ENCODE measurements around the gene MOB2.
A peak's percentile ranks its signal among the peaks of the same experiment; 100 is the strongest.

MOB2 gene, protein sequence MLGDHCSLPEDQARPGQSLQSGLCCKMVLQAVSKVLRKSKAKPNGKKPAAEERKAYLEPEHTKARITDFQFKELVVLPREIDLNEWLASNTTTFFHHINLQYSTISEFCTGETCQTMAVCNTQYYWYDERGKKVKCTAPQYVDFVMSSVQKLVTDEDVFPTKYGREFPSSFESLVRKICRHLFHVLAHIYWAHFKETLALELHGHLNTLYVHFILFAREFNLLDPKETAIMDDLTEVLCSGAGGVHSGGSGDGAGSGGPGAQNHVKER

DNA sequence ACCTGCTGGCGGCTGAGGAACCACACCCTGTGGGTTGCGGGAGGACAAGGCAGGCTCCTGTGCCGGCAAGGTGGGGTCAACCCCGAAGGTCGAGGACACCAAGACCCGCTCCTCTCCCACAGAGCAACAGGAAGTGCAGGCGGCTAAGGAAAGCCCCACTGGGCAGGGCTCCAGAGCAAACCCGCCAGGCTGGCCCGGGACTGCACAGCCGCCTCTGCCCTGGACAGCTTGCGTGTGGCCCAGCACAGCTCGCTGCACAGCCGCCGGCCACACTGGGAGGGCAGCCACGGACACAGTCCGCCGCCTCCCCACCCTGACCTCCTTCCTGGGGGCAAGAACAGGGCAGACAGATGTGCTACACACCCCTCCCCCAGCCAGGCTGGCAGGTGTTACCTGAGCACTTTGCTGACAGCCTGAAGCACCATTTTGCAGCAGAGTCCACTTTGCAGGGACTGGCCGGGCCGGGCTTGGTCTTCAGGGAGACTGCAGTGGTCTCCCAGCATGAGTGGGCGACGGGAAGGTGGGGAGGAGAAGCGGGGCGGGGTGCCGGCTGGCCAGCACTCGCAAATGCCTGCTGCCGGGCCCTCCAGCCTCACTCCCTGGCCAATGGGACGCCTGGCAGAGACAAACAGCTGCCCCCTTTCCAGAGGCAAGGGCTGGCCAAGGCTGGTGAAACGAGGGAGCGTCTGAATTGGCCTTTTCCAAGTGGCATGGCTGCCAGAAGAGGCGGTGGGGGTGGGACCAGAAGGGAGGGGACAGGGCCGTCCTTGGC, at the start of gene MOB2:
Gene MOB2 (minus strand): TSS at position 726 of the 772 bp plus-strand sequence. CDS start 223 bp downstream, at position 503.
- TF ChIP-seq ZFP30 (CRISPR knock-in tag; IDR thresholded peaks at IDR 0.05), result no peak
- TF ChIP-seq TOX (CRISPR knock-in tag; IDR thresholded peaks at IDR 0.05; ENCODE audit: borderline replicate concordance), result no peak
- TF ChIP-seq, protein P1, sequence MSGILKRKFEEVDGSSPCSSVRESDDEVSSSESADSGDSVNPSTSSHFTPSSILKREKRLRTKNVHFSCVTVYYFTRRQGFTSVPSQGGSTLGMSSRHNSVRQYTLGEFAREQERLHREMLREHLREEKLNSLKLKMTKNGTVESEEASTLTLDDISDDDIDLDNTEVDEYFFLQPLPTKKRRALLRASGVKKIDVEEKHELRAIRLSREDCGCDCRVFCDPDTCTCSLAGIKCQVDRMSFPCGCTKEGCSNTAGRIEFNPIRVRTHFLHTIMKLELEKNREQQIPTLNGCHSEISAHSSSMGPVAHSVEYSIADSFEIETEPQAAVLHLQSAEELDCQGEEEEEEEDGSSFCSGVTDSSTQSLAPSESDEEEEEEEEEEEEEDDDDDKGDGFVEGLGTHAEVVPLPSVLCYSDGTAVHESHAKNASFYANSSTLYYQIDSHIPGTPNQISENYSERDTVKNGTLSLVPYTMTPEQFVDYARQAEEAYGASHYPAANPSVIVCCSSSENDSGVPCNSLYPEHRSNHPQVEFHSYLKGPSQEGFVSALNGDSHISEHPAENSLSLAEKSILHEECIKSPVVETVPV (CRISPR knock-in tag; IDR thresholded peaks at IDR 0.05), result no peak
- no peak for TF ChIP-seq ZNF8 (CRISPR knock-in tag; IDR thresholded peaks at IDR 0.05)
- no peak for TF ChIP-seq ISL1 (CRISPR knock-in tag; IDR thresholded peaks at IDR 0.05)
- TF ChIP-seq RARB (CRISPR knock-in tag; IDR thresholded peaks at IDR 0.05), result no peak
- TF ChIP-seq, protein P2, sequence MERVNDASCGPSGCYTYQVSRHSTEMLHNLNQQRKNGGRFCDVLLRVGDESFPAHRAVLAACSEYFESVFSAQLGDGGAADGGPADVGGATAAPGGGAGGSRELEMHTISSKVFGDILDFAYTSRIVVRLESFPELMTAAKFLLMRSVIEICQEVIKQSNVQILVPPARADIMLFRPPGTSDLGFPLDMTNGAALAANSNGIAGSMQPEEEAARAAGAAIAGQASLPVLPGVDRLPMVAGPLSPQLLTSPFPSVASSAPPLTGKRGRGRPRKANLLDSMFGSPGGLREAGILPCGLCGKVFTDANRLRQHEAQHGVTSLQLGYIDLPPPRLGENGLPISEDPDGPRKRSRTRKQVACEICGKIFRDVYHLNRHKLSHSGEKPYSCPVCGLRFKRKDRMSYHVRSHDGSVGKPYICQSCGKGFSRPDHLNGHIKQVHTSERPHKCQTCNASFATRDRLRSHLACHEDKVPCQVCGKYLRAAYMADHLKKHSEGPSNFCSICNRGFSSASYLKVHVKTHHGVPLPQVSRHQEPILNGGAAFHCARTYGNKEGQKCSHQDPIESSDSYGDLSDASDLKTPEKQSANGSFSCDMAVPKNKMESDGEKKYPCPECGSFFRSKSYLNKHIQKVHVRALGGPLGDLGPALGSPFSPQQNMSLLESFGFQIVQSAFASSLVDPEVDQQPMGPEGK (CRISPR knock-in tag; IDR thresholded peaks at IDR 0.05; ENCODE audit: borderline replicate concordance), result no peak
- TF ChIP-seq, protein P3, sequence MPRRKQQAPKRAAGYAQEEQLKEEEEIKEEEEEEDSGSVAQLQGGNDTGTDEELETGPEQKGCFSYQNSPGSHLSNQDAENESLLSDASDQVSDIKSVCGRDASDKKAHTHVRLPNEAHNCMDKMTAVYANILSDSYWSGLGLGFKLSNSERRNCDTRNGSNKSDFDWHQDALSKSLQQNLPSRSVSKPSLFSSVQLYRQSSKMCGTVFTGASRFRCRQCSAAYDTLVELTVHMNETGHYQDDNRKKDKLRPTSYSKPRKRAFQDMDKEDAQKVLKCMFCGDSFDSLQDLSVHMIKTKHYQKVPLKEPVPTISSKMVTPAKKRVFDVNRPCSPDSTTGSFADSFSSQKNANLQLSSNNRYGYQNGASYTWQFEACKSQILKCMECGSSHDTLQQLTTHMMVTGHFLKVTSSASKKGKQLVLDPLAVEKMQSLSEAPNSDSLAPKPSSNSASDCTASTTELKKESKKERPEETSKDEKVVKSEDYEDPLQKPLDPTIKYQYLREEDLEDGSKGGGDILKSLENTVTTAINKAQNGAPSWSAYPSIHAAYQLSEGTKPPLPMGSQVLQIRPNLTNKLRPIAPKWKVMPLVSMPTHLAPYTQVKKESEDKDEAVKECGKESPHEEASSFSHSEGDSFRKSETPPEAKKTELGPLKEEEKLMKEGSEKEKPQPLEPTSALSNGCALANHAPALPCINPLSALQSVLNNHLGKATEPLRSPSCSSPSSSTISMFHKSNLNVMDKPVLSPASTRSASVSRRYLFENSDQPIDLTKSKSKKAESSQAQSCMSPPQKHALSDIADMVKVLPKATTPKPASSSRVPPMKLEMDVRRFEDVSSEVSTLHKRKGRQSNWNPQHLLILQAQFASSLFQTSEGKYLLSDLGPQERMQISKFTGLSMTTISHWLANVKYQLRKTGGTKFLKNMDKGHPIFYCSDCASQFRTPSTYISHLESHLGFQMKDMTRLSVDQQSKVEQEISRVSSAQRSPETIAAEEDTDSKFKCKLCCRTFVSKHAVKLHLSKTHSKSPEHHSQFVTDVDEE (CRISPR knock-in tag; IDR thresholded peaks at IDR 0.05), result no peak
- no peak for TF ChIP-seq SNAI2 (CRISPR knock-in tag; IDR thresholded peaks at IDR 0.05)
- TF ChIP-seq GLIS3 (CRISPR knock-in tag; IDR thresholded peaks at IDR 0.05), result no peak
- TF ChIP-seq ESRRG (CRISPR knock-in tag; IDR thresholded peaks at IDR 0.05), result no peak
- TF ChIP-seq, protein P4, sequence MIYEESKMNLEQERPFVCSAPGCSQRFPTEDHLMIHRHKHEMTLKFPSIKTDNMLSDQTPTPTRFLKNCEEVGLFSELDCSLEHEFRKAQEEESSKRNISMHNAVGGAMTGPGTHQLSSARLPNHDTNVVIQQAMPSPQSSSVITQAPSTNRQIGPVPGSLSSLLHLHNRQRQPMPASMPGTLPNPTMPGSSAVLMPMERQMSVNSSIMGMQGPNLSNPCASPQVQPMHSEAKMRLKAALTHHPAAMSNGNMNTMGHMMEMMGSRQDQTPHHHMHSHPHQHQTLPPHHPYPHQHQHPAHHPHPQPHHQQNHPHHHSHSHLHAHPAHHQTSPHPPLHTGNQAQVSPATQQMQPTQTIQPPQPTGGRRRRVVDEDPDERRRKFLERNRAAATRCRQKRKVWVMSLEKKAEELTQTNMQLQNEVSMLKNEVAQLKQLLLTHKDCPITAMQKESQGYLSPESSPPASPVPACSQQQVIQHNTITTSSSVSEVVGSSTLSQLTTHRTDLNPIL (CRISPR knock-in tag; IDR thresholded peaks at IDR 0.05; ENCODE audit: low read depth), result no peak
- TF ChIP-seq ZNF70 (CRISPR knock-in tag; IDR thresholded peaks at IDR 0.05), result no peak
- TF ChIP-seq OSR1 (CRISPR knock-in tag; IDR thresholded peaks at IDR 0.05), result no peak
- TF ChIP-seq PPARA (CRISPR knock-in tag; IDR thresholded peaks at IDR 0.05; ENCODE audit: borderline replicate concordance), result no peak
- ATAC-seq, result peak; percentile 17; the same call in 1 of the 3 replicates

- no peak for ATAC-seq
- TF ChIP-seq GLIS3 (CRISPR knock-in tag; IDR thresholded peaks at IDR 0.05) (no peak), ZNF565 (CRISPR knock-in tag; conservative IDR thresholded peaks at IDR 0.05; ENCODE audit: low read depth) (no peak), ZFP30 (CRISPR knock-in tag; IDR thresholded peaks at IDR 0.05) (no peak), TCF4 (CRISPR knock-in tag; IDR thresholded peaks at IDR 0.05; ENCODE audit: borderline replicate concordance) (no peak), ZC3H10 (CRISPR knock-in tag; IDR thresholded peaks at IDR 0.05) (no peak), ZNF8 (CRISPR knock-in tag; IDR thresholded peaks at IDR 0.05) (no peak), ZNF70 (CRISPR knock-in tag; IDR thresholded peaks at IDR 0.05) (no peak), ZFP3 (CRISPR knock-in tag; IDR thresholded peaks at IDR 0.05) (no peak), CSDC2 (CRISPR knock-in tag; IDR thresholded peaks at IDR 0.05) (no peak), PPARA (CRISPR knock-in tag; IDR thresholded peaks at IDR 0.05; ENCODE audit: borderline replicate concordance) (no peak), SNAI2 (CRISPR knock-in tag; IDR thresholded peaks at IDR 0.05) (no peak), TOX (CRISPR knock-in tag; IDR thresholded peaks at IDR 0.05; ENCODE audit: borderline replicate concordance) (no peak)
- TF ChIP-seq, protein P3 (CRISPR knock-in tag; IDR thresholded peaks at IDR 0.05), result no peak
- TF ChIP-seq, protein P2 (CRISPR knock-in tag; IDR thresholded peaks at IDR 0.05; ENCODE audit: borderline replicate concordance), result no peak
Observed at GRCh38 chr11:1534682-1535081, 48.1 kb upstream of the MOB2 start.
